H1 (cell line): ENCODE results near the gene LSM3. TPM values are rescaled to one million over a fixed set of nuclear protein-coding genes. Genes with fewer than 3 reads are reported as not detected.

ENCODE experiments used
- HDAC2 ChIP-seq, 2 experiments: fragments of 300-600 bp in 1 of 2; sonication (generic) in 1 of 2; IDR thresholded peaks; 2 replicates each; pipeline ENCODE4 v1.6.1; 2011 to 2012; ENCODE audit warnings: low read depth in 2 of 2, low read length in 2 of 2, mild to moderate bottlenecking in 2 of 2, moderate library complexity in 2 of 2, borderline replicate concordance in 1 of 2, inconsistent platforms in 1 of 2
- KDM1A ChIP-seq: fragments of 200-600, 300-600 bp; sonication (generic); IDR thresholded peaks from 2 replicates; pipeline ENCODE4 v1.7.1; 2016; ENCODE audit warnings: mild to moderate bottlenecking, low read length, borderline replicate concordance
- PHF8 ChIP-seq: fragments of 200-600 bp; sonication (generic); conservative IDR thresholded peaks from 2 replicates; pipeline ENCODE4 v1.7.1; 2012; ENCODE audit warnings: low read depth, mild to moderate bottlenecking, inconsistent platforms, low read length, moderate library complexity
- TCF12 ChIP-seq: IDR thresholded peaks from 2 replicates; pipeline ENCODE4 v1.6.1; 2011; ENCODE audit warnings: low read depth, mild to moderate bottlenecking, low read length
- polyA plus RNA-seq, 7 experiments: library from polyadenylated mRNA; depleted of rRNA in 3 of 7; stranded (reverse) in 5 of 7; unstranded in 2 of 7; fragments of >200 nt in 5 of 7; fragments of 200-250 nt in 2 of 7; gene quantifications; 1 replicate in 5 of 7; 2 replicates in 1 of 7; 4 replicates in 1 of 7; pipeline versions ENCODE4 v1.2.1 to v1.2.3, GENCODE V29; 2011 to 2013; ENCODE audit warnings: missing spikeins in 2 of 7, mixed read lengths in 2 of 7
- total RNA-seq: library from RNA; stranded (reverse); fragmentation: NEBNext Ultra II Directional; extraction: Animal tissue kit (Norgen Biotek cat#: 25700); gene quantifications from 2 replicates; pipeline ENCODE4 v1.2.1, GENCODE V29; 2021

Gene LSM3
- total and polyA plus RNA-seq, 2 of the 8 experiments (the other 6 are each of a cell fraction or from before 2014, with no cell fraction given): 7.1 to 25.4 TPM

GRCh38 chr3:14220933-14221332 lies 42.3 kb downstream of the LSM3 start (continued):
- TF ChIP-seq TCF12: no peak
- no peak for TF ChIP-seq KDM1A
- TF ChIP-seq HDAC2 (IDR thresholded peaks at IDR 0.05; ENCODE audit: borderline replicate concordance in 1 of 2, low read depth in 2 of 2, low read length in 2 of 2): no peak
- TF ChIP-seq PHF8: no peak
